Kidney tubule cell (primary cell): ENCODE measurements around the gene CXCL16.
"Not testable (repeated sequence)": the region's sequence is repeated elsewhere in the genome, so short reads cannot be mapped to it uniquely, and the experiment has no call there.

Source experiments
- DNase-seq: peaks from one replicate; pipeline ENCODE4 v3.0.0-alpha.2; 2018; ENCODE audit warnings: low spot score

CXCL16 gene

GRCh38 chr17:4699401-4700056 lies 40.2 kb downstream of the CXCL16 start:
- not testable (repeated sequence) for DNase-seq

GRCh38 chr17:4696437-4696805 lies 43.3 kb downstream of the CXCL16 start:
- no peak for DNase-seq

GRCh38 chr17:4693416-4693815 lies 46.3 kb downstream of the CXCL16 start:
- DNase-seq, result no peak

- DNase-seq, result no peak
Measured at GRCh38 chr17:4691686-4692085, 48.0 kb downstream of the CXCL16 start.

GRCh38 chr17:4690745-4691144 lies 49.0 kb downstream of the CXCL16 start:
- DNase-seq, result no peak

GRCh38 chr17:4689872-4690271 lies 49.9 kb downstream of the CXCL16 start:
- DNase-seq, result not testable (repeated sequence)

DNA sequence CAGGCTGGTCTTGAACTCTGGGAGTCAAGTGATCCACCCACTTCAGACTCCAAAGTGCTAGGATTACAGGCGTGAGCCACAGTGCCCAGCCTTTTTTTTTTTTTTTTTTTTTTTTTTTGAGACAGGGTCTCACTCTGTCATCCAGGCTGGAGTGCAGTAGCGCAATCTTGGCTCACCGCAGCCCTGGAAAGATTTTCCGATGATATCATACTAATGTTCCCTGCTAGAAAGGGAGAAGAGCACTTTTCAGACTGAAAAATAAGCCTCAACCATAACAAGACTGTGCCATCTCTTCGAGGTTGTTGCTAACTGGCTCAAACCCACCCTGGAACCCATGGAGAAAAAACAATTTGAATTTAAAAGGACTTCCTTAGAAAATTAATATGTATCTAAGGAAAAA lies 56.0 kb downstream of the CXCL16 start:
- not testable (repeated sequence) for DNase-seq
